Measurements from ENCODE around the gene GTPBP1.

GTPBP1 gene

GRCh38 chr22:38704654-38705234 is 1.0 kb upstream of the GTPBP1 start:
- DNase-seq: no peak

DNA sequence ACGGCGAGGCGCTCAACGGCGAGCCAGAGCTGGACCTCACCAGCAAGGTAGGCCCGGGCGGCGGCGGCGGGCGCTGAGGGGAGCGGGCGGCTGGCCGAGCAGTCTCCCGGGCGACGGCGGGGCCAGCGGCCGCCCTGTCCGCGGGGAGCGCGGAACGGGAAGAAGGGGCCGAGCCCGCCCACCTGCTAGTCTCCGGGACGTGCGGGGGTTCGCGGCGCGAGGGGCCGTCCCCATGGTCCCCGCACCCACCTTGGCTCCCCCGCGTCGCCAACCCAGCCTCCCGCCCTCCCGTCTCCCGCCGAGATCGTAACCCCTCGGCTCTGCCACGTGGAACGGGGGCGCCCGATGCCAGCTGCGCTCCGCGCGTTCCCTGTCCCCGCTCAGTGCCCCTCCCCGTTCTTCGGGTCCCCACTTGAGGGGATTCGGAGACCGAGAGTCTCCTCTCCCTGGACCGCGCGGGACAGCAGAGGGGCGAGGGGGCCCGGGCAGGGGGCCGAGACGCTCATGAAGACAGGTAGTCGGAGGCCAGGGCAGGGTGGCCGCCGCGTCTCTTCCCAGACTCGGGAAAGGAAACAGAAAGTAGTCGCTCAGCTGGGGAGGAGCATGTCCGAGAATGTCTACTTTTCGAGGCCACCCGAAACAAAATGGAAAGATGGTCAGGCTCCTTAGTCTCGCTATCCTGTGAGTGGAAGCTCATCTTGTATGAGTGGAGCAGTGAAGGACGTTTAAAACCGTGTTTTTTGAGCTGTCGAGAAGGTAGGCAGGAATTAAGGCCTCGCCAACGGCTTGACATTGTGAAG is 557 bp downstream of the GTPBP1 start:
- DNase-seq: peak; percentile 36 to 41

- no peak for DNase-seq
Measured at GRCh38 chr22:38706901-38707195, 1.1 kb downstream of the GTPBP1 start.

DNA sequence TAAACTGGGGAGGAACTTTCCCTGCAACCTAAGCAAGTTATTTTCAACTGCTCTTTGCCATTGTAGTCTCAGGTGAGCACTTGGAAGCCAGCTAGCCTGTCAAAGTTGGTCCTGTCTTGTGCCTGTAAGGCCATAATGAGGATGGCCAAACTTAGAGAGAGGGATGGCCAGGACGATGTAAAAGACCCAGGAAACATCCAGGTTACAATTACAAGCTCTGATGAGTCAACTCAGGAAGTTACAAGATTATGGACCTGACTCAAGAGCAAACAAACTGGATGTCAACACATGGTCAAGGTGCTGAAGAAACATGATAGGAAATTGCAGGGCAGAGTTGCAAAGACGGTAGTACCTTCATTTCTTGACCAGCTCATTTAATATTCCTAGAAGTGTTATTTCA is 1.6 kb downstream of the GTPBP1 start:
- no peak for DNase-seq

DNA sequence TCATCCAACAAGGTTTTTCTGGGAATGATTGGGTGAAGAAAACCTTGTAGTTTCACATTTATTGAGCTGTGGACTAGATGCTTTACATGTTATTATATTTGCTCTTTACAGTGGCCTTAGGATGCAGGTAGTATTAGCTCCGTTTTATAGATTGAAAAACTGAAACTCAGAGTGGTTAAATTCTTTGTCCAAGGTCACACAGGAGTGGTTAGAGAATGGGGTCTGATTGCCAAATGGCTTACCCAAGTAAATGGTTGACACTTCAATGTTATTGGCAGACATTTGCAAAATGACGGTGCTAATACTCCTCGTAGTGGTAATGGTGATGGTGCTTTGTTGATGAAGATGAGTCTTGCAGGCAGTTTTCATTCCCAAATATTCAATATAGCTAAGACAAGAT is 2.2 kb downstream of the GTPBP1 start:
- DNase-seq: no peak

- DNase-seq: no peak
Measured at GRCh38 chr22:38709306-38709705, 3.6 kb downstream of the GTPBP1 start.

GRCh38 chr22:38710351-38710750 is 4.6 kb downstream of the GTPBP1 start:
- no peak for DNase-seq

DNA sequence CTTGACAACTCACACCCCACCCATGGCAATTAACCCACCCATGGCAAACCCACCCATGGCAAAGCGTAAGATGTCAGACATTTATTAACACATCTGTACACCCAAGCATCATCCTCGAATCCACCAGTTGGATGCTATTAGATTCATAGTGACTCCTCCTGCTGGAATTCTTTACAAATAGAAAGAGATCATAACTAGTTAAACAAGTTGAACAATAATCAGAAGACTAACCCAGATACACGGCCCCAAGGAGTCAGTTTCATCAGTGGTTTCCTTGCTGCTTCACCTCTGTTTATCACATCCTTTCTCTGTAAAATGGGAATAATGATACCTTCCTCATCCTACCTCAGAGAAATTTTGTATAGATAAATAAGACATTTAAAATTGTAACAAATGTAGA is 5.1 kb downstream of the GTPBP1 start:
- DNase-seq: no peak

GRCh38 chr22:38712486-38713207 is 6.9 kb downstream of the GTPBP1 start:
- no peak for DNase-seq

GRCh38 chr22:38713921-38714320 is 8.2 kb downstream of the GTPBP1 start:
- no peak for DNase-seq

DNA sequence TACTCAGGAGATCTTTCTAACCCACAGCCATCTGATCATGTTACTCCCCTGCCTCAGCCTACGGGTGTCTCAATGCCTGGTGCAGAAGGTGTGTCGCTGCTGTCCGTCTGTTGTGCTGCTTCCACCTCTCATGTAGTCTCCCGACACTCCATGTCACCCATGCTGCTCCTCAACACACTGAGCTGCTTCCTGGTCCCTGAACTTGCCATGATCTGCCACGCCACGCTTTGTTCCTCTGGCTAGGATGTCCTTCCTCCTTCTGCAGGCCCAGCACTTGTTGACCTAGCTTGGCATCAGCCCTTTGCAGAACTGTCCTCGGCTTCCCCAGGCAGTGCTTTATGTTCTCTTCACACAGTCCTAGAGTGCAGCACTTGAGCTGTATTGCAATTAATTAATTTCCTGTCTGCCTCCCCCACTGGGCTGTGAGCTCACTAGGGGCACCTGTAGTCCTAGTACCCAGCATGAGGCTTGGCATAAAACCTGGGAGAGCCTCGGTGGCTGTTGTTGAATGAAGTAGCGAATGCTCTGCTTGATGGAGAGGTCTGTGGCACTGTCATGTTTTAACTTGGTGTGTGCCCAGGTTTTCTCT is 9.5 kb downstream of the GTPBP1 start:
- no peak for DNase-seq

DNA sequence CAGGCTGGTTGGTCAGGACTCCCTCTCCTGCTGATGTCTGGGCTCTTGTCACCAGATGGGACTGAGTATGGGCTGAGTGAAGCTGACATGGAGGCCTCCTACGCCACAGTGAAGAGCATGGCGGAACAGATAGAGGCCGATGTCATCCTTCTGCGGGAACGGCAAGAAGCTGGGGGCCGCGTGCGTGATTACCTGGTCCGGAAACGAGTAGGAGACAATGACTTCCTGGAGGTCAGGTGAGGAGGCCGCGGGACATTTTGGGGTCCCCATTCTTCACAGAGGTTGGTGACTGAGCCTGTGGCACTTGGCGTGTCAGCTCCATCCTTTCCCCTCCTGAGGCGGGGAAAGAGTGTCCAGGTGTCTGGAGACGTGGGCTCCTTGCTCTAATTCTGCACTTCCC is 10.1 kb downstream of the GTPBP1 start:
- no peak for DNase-seq

DNA sequence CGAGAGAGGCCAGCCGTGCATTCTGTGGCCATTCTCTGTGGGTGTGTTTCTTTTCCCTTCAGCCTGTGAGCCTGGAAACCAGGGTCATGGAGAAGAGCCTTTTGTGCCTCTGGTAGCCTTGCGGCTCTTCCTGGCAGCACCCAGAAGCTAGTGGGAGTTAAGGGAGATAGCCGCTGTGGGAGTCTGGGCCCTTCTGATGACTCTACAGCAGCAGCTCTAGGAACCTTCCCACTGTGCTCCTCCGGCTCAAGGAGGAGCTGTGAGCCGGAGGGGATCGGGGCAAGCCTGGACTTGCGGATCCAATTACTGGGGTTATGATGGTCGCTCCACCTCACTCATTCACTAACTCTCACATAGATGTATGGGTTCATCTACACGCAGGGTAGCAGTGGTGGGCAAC is 10.5 kb downstream of the GTPBP1 start:
- DNase-seq: no peak

GRCh38 chr22:38716826-38717225 is 11.1 kb downstream of the GTPBP1 start:
- DNase-seq: no peak

- no peak for DNase-seq
Measured at GRCh38 chr22:38717244-38717643, 11.5 kb downstream of the GTPBP1 start.

- DNase-seq: no peak
Measured at GRCh38 chr22:38718414-38718813, 12.7 kb downstream of the GTPBP1 start.

GRCh38 chr22:38719196-38719595 is 13.5 kb downstream of the GTPBP1 start:
- DNase-seq: no peak

GRCh38 chr22:38720350-38720749 is 14.6 kb downstream of the GTPBP1 start:
- DNase-seq: no peak

DNA sequence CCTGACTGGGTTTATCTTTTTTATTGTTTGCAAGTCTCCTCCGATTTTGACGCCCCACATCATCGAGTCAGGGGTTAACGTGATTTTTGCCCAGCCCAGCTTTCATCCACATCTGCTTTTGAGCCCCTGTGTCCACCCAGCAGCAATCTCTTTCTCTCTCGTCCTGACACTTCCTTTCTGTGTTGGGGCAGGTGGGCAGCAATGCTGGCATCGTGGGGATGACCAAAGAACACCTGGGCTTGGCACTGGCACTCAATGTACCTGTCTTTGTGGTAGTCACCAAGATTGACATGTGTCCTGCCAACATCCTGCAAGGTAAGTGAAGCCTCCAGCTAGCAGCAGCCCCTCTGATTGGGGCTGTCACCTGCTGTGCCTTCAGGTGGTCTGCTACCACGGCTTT is 15.8 kb downstream of the GTPBP1 start:
- DNase-seq: no peak

GRCh38 chr22:38724176-38724575 is 18.4 kb downstream of the GTPBP1 start:
- no peak for DNase-seq

- no peak for DNase-seq
Measured at GRCh38 chr22:38724926-38725571, 19.3 kb downstream of the GTPBP1 start.

- no peak for DNase-seq
Measured at GRCh38 chr22:38725900-38726655, 20.3 kb downstream of the GTPBP1 start.

GRCh38 chr22:38727123-38727522 is 21.4 kb downstream of the GTPBP1 start:
- no peak for DNase-seq

Data from stimulated activated CD4-positive, alpha-beta T cell treated with anti-CD3 and anti-CD28 coated beads, Interleukin-4, amount 100 ng/mL, for 4 hours (primary cell).